SKM-1 (cell line): Measurements from ENCODE around the gene XXYLT1.

Experiments used
- DNase-seq: peaks from one replicate; lab custom pipeline; 2025; ENCODE audit not compliant: unreplicated experiment; lab: John Stamatoyannopoulos, UW

XXYLT1 gene

GRCh38 chr3:195137638-195138588, 133.0 kb downstream of the XXYLT1 start:
- DNase-seq: no peak

- no peak for DNase-seq
Observed at GRCh38 chr3:195135917-195136316, 135.0 kb downstream of the XXYLT1 start.

GRCh38 chr3:195134431-195134830, 136.5 kb downstream of the XXYLT1 start:
- DNase-seq: no peak

GRCh38 chr3:195133462-195133861, 137.5 kb downstream of the XXYLT1 start:
- no peak for DNase-seq

- no peak for DNase-seq
Observed at GRCh38 chr3:195133013-195133412, 137.9 kb downstream of the XXYLT1 start.

- DNase-seq: no peak
Observed at GRCh38 chr3:195131176-195131575, 139.8 kb downstream of the XXYLT1 start.

GRCh38 chr3:195129644-195130492, 141.1 kb downstream of the XXYLT1 start:
- DNase-seq: no peak

- no peak for DNase-seq
Observed at GRCh38 chr3:195129072-195129643, 141.8 kb downstream of the XXYLT1 start.

GRCh38 chr3:195128255-195129071, 142.5 kb downstream of the XXYLT1 start:
- DNase-seq: no peak

- DNase-seq: no peak
Observed at GRCh38 chr3:195126056-195126605, 144.8 kb downstream of the XXYLT1 start.

GRCh38 chr3:195125646-195126045, 145.3 kb downstream of the XXYLT1 start:
- DNase-seq: no peak

GRCh38 chr3:195124378-195124992, 146.5 kb downstream of the XXYLT1 start:
- no peak for DNase-seq

- no peak for DNase-seq
Observed at GRCh38 chr3:195123281-195123691, 147.7 kb downstream of the XXYLT1 start.

GRCh38 chr3:195122261-195122660, 148.7 kb downstream of the XXYLT1 start:
- DNase-seq: no peak

- DNase-seq: no peak
Observed at GRCh38 chr3:195120267-195120601, 150.7 kb downstream of the XXYLT1 start.

GRCh38 chr3:195119461-195120266, 151.3 kb downstream of the XXYLT1 start:
- no peak for DNase-seq

GRCh38 chr3:195118671-195119070, 152.3 kb downstream of the XXYLT1 start:
- DNase-seq: no peak

- DNase-seq: no peak
Observed at GRCh38 chr3:195117978-195118581, 152.9 kb downstream of the XXYLT1 start.
